Osteocyte (in vitro differentiated cells): Measurements from ENCODE around the gene SYK. TPM values are rescaled to one million over a fixed set of nuclear protein-coding genes. Genes with fewer than 3 reads are reported as not detected.
A peak's percentile ranks its signal among the peaks of the same experiment; 100 is the strongest.

ENCODE experiments used
- DNase-seq: peaks from one replicate; pipeline ENCODE4 v3.0.0; 2021; ENCODE audit warnings: mixed read lengths; ENCODE audit not compliant: unreplicated experiment; ENCODE audit errors: extremely low spot score
- H3K27ac Mint-ChIP-seq: one replicate; pipeline ENCODE4 v1.8.0; 2021; ENCODE audit warnings: mild to moderate bottlenecking, mixed read lengths; ENCODE audit not compliant: unreplicated experiment
- H3K27me3 Mint-ChIP-seq: one replicate; pipeline ENCODE4 v1.8.0; 2021; ENCODE audit warnings: mixed read lengths; ENCODE audit not compliant: unreplicated experiment
- H3K36me3 Mint-ChIP-seq: one replicate; pipeline ENCODE4 v1.8.0; 2021; ENCODE audit warnings: mixed read lengths; ENCODE audit not compliant: unreplicated experiment
- H3K4me1 Mint-ChIP-seq: one replicate; pipeline ENCODE4 v1.8.0; 2021; ENCODE audit warnings: mixed read lengths; ENCODE audit not compliant: unreplicated experiment
- H3K4me3 Mint-ChIP-seq: one replicate; pipeline ENCODE4 v1.8.0; 2021; ENCODE audit warnings: mild to moderate bottlenecking, moderate library complexity, mixed read lengths; ENCODE audit not compliant: unreplicated experiment
- H3K9me3 Mint-ChIP-seq: one replicate; pipeline ENCODE4 v1.8.0; 2021; ENCODE audit warnings: mixed read lengths; ENCODE audit not compliant: unreplicated experiment
- total RNA-seq: library from RNA; stranded (reverse); gene quantifications from 2 replicates; pipeline ENCODE4 v1.2.1, GENCODE V29; 2021
- TF ChIP-seq, protein P1 (sequence below): fragments of 200-600 bp; sonication (generic); IDR thresholded peaks from 2 replicates; pipeline ENCODE4 v1.5.0; 2021; ENCODE audit warnings: antibody characterized with exemption, mild to moderate bottlenecking, moderate library complexity

The SYK gene
- total RNA-seq, 1 donor from 2014 or later = not detected

DNA sequence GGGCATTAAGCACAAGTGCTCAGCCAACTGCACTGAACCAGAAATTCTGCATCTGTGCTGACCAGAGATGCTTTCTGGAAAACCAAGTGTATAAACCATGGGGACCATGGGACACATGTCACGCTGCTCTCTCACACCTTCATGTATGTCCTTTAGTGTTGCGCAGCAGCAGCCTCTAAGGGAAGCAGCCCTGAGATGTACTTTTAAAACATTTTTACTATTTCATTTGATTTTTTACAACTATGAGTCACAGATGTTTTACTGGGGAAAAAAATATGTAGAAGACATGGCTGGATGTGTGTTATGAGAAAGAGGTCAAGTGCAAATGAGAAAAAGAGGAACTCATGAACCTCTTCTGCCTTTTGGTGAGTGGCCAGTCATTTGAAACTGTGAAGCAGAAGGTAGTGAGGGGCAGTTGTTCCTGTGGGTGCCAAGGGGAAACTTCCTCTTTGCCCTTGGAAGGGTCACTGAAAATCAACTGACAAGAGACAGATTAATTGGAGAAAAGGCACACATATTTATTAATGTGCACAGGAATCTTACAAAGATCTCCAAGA lies 31.4 kb upstream of the SYK start:
- no peak overlapping the region for H3K27ac Mint-ChIP-seq
- no peaks in the 10 kb centered on the region for H3K27me3 Mint-ChIP-seq
- TF ChIP-seq, protein P1, sequence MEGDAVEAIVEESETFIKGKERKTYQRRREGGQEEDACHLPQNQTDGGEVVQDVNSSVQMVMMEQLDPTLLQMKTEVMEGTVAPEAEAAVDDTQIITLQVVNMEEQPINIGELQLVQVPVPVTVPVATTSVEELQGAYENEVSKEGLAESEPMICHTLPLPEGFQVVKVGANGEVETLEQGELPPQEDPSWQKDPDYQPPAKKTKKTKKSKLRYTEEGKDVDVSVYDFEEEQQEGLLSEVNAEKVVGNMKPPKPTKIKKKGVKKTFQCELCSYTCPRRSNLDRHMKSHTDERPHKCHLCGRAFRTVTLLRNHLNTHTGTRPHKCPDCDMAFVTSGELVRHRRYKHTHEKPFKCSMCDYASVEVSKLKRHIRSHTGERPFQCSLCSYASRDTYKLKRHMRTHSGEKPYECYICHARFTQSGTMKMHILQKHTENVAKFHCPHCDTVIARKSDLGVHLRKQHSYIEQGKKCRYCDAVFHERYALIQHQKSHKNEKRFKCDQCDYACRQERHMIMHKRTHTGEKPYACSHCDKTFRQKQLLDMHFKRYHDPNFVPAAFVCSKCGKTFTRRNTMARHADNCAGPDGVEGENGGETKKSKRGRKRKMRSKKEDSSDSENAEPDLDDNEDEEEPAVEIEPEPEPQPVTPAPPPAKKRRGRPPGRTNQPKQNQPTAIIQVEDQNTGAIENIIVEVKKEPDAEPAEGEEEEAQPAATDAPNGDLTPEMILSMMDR = no peak
- no peaks in the 10 kb centered on the region for H3K36me3 Mint-ChIP-seq
- H3K4me1 Mint-ChIP-seq = no peaks in the 10 kb centered on the region
- DNase-seq = no peak
- H3K4me3 Mint-ChIP-seq = no peak overlapping the region
- H3K9me3 Mint-ChIP-seq = peaks cover 33% of the 10 kb centered on the region

DNA sequence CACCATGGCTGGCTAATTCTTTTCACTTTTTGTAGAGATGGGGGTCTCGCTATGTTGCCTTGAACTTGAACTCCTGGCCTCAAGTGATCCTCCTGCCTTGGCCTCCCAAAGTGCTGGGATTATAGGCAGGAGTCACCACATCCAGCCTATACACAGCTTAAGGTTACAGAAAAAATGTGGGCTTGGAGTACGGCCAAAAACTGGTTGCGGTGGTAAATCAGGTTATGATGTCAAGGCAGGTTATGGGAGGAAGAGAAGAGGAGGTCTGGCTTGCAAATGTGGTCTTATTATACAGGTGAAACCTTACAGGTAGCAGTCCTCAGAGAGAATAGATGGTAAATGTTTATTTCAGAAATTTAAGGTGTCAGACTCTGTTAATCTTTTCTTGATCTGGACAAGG lies 30.7 kb upstream of the SYK start:
- Mint-ChIP-seq H3K27ac (no peak overlapping the region), H3K4me1 (no peaks in the 10 kb centered on the region), H3K4me3 (no peak overlapping the region), H3K36me3 (no peaks in the 10 kb centered on the region), H3K9me3 (peaks cover 26% of the 10 kb centered on the region), H3K27me3 (no peaks in the 10 kb centered on the region)
- DNase-seq = no peak
- TF ChIP-seq, protein P1 = no peak

DNA sequence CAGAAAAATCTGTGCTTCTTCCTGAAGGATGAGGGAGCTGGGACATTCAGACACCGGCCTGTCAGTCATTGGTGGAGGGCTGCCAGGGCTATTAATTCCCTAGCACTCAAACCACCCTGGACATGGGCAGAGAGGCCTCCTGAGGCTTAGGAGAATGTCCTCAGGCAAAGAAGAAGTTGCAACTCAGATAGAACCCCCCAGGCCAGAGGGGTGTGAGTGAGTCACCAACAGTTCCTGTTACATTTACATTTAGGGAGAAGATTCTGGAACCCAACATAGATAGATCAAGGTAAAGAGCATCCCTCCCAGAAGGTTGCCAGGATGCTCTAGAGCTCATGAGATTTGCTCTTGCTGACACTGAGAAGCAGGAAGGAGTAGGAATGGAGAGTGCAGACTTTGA lies 29.2 kb upstream of the SYK start:
- Mint-ChIP-seq H3K4me1 (no peaks in the 10 kb centered on the region), H3K27ac (no peak overlapping the region), H3K9me3 (peaks cover 16% of the 10 kb centered on the region), H3K4me3 (no peak overlapping the region), H3K27me3 (peaks cover under 1% of the 10 kb centered on the region), H3K36me3 (no peaks in the 10 kb centered on the region)
- DNase-seq = no peak
- TF ChIP-seq, protein P1 = no peak

DNA sequence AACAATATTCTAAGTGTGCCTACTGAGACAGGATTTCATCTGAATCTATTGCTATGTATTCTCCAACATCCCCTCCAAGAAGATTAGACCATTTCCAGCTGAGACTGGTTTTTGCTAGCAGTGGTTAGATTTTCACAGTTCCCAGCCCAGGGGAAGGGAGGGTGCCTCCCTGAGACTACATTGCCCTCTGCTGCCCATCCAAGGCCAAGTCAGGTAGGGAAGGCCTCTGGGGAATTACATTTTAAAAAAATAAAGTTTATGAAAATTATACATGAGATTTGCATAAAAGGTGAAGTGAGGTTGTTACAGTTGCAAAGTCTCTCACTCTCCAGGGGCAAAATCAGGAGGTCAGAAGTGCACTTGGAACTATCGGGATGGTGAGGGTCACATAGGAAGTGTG lies 28.0 kb upstream of the SYK start:
- H3K36me3 Mint-ChIP-seq = no peaks in the 10 kb centered on the region
- H3K27me3 Mint-ChIP-seq = peaks cover 5% of the 10 kb centered on the region
- TF ChIP-seq, protein P1 = peak; percentile 38
- H3K27ac Mint-ChIP-seq = no peak overlapping the region
- H3K4me3 Mint-ChIP-seq = no peak overlapping the region
- H3K9me3 Mint-ChIP-seq = peaks cover 6% of the 10 kb centered on the region
- H3K4me1 Mint-ChIP-seq = no peaks in the 10 kb centered on the region
- no peak for DNase-seq

DNA sequence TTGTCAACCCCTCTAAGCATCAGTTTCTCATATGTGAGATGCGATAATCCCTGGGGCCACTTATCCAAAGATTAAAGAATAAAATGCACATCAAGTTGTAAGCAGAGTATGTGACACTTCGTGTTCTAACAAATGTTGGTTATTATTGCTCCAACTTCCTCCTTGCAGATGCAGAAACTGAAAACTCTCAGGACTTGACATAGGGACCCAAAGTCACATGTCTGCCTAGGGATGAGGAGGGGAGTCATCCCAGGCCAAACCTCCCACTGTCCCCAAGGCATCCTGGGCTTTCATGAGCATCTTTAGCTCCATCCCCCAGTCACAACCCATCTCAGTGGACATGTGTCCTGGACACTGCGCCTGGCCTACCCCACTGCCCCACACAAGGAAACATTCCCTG lies 27.5 kb upstream of the SYK start:
- Mint-ChIP-seq H3K27ac (no peak overlapping the region), H3K9me3 (peaks cover 5% of the 10 kb centered on the region), H3K4me3 (no peak overlapping the region), H3K36me3 (no peaks in the 10 kb centered on the region), H3K4me1 (no peaks in the 10 kb centered on the region), H3K27me3 (peaks cover 9% of the 10 kb centered on the region)
- no peak for DNase-seq
- TF ChIP-seq, protein P1 = no peak
